Smooth muscle cell of the pulmonary artery (primary cell): ENCODE results near the gene STUB1. TPM values are rescaled to one million over a fixed set of nuclear protein-coding genes. Genes with fewer than 3 reads are reported as not detected.

Experiments used
- total RNA-seq: library from RNA; depleted of rRNA; stranded (reverse); fragments of >200 nt; gene quantifications from 2 replicates; pipeline ENCODE4 v1.2.3, GENCODE V29; 2014

The STUB1 gene
- 73.9 and 106 TPM in 2 replicates for total RNA-seq

DNA sequence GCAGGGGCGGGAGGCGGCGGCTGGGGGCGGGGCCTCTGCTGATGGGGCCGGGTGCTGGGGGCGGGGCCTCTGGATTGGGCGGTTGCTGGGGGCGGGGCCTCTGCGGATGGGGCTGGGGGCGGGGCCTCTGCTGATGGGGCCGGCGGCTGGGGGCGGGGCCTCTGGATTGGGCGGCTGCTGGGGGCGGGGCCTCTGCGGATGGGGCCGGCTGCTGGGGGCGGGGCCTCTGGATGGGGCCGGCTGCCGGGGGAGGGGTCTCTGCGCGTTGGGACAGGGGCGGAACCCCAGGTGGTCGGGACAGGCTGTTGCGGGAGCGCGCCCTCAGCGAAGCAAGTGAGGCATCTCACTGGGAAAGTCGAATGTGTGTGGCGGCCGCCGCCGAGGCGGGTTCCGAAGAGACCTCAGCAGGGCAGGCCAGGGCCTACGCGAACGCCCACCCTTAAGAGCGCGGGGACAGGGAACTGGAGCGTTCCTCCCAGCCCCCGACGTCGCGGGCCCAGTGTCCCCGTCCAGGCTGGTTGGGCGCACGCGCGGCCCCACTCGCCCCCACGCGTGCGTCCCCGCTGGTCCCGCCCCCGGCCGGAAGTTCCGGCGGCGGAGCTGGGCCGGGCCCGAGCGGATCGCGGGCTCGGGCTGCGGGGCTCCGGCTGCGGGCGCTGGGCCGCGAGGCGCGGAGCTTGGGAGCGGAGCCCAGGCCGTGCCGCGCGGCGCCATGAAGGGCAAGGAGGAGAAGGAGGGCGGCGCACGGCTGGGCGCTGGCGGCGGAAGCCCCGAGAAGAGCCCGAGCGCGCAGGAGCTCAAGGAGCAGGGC, at the start of gene STUB1:
TSS of gene STUB1 (plus strand) at position 597 of the 811 bp plus-strand sequence. CDS start at position 713, 116 bp downstream.

DNA sequence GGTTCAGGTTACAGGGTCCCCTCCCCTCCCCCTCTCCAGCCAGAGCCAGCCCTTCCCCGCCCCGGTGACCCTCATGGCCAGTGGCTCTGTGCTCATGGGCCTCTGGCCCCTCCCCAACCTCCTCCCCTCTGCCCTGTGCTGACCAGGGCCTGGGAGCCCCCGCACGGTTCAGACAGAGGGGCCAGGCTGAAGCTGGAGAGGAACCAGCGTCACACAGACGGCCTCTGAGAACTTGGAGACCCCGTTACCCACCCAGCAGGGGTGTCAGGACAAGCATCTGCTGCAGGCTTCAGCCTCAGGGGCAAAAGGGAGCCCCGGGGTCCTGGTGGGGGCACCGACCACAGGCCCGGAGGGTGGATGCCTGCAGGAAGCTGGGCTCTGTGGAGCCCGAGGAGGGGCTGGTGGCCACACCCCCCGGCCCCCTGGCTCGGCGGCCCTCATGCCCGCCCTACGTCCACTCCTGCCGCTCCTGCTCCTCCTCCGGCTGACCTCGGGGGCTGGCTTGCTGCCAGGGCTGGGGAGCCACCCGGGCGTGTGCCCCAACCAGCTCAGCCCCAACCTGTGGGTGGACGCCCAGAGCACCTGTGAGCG, 49.3 kb upstream of the STUB1 start, which contains the start of gene WFIKKN1:
TSS of gene WFIKKN1 (plus strand) at position 171 of the 591 bp plus-strand sequence. CDS start at position 440, 269 bp downstream.

DNA sequence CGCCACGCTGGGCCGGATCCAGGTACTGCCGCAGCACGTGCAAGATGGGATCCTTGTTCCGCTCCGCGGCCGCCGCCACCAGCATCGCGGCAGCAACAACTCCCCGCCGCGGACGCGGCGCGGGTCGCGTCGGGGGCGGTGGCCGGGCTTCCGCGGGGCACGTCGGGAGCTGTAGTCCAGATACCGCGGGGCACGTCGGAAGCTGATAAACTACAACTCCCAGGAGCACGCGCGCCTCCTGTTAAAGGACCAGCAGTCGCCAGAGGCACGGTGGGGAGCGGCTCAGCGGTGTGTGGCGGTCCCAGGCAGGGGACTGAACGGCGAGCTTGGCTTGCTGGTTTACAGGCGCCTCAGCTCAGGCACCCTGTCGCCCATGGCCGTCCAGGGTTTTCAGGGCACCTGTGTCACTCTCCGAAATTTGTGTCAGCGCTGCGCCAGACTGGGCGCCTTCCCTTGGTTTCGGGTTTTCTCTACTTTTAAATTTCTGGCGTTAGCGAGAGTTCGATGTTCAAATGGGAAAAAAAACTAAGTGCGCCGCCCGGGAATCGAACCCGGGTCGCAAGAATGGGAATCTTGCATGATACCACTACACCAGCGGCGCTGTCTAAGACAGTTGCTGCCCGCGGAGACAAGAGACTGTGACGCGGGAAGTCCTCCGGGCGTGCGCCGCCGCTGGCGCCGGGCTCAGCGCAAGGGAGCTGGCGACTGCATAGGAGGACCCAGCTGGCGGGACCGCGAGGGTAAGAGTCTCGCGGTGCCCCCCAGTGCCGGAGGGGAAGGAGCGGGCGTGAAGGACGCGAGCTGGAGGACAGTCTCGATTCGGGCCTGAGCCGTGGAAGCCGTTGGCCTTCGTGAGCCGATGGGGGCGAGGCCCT, 43.8 kb upstream of the STUB1 start, which contains the start of gene METTL26:
TSS of gene METTL26 (minus strand) at position 100 of the 875 bp plus-strand sequence. CDS start at position 85, 15 bp downstream.

DNA sequence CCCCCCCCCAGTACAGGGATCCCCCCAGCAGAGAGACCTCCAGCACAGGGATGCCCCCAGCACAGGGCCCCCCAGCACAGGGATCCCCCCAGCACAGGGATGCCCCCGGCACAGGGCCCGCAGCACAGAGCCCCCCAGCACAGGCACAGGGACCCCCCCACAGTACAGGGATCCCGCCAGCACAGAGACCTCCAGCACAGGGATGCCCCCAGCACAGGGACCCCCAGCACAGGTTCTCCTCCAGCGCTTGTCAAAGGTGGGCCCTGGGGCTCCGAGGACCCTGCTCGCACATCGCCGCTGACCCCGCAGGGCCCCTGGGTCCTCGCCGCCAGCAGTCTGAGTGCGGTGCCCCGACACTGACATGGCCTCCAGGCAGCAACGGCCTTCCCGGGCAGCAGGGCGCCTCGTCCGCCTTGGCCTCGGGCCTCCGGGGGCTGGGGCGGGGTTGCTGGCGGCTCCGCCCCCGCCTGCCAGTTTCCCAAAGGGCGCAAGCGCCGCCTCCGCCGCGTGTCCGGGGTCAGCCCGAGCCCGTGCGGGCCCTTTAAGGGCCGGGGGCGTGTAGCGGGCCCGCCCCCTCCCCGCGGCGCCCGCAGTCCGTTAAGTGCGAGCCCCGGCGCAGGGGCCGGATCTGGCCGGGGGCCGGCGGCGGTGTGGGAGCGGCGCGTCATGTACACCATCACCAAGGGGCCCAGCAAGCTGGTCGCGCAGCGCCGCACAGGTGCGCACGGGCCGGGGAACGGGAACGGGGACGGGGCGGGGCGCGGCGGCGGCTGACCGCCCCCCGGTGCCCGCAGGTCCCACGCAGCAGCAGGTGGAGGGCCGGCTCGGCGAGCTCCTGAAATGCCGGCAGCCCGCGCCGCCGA, 38.7 kb upstream of the STUB1 start, which contains the start of gene MCRIP2:
TSS of gene MCRIP2 (plus strand) at position 503 of the 863 bp plus-strand sequence. CDS start at position 667, 164 bp downstream.

DNA sequence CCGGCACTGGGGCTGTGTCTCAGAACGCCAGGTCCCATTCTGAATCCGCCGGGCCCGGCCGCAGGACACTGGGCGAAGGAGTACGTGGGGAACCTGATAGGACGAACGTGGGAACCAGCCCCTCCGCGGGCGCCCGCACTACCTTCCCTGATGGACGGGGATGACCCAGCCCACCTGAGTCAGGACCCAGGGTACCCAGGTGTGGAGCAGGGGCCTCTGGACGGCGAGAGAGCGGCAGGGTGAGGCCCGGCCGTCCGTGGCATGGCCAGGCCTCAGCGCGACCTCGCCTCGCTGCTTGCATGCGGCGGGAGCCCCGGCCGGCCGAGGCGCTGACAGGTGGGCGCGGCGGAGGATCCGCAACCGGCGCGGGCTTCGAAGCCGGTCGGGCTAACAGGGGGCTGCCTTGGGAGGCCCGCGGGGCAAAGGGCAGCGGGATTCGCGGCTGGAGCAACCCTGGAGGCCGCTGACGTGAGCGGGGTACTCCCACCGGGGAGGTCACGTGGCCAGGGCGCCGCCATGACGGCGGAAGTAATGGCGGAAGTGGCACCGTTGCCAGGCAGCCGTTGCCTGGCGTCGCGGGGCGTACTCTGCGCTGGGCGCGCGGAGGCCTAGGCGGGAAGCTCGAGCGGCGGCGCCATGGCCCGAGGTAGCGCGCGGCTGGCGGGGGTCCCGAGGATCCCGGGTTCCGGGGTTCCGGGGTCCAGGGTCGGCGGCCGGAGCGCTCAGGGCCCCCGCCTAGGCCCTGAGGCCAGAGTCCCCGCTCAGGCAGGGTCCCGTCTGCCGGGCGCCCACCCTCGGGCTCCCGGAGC, 31.2 kb upstream of the STUB1 start, which contains the start of gene WDR90:
TSS of gene WDR90 (plus strand) at position 585 of the 809 bp plus-strand sequence. CDS start at position 637, 52 bp downstream.

DNA sequence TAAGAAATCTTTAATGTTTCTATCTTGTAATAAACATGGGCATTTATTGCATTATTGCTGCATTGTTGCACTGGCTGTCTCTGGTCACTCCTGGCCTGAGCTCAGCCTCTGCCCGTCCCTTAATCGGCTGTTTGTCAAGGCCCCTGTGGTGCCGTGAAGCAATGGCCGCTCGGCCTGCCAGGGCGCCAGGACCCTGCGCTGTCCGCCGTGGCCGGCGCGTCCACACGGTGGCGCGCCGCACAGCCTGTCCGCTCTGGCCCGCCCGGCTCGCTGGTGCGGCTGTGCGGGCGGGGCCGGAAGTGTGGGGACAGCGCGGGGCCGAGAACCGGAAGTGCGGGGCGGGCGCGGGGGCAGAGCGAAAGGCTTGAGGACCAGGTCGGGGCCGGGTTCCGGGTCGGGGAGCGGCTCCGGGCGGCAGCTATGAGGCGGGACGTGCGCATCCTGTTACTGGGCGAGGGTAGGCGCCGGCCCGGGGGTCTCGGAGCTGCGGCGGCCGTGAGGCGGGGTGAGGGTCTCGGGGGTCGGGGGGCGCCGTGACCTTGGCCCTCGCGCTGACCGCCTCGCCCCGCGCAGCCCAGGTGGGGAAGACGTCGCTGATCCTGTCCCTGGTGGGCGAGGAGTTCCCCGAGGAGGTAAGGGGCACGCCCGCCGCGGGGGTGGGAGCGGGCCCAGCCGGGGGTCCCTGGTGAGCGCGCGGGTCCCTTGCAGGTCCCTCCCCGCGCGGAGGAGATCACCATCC, 12.3 kb upstream of the STUB1 start, which contains the start of gene RHOT2:
TSS of gene RHOT2 (plus strand) at position 353 of the 739 bp plus-strand sequence. CDS start at position 421, 68 bp downstream.

DNA sequence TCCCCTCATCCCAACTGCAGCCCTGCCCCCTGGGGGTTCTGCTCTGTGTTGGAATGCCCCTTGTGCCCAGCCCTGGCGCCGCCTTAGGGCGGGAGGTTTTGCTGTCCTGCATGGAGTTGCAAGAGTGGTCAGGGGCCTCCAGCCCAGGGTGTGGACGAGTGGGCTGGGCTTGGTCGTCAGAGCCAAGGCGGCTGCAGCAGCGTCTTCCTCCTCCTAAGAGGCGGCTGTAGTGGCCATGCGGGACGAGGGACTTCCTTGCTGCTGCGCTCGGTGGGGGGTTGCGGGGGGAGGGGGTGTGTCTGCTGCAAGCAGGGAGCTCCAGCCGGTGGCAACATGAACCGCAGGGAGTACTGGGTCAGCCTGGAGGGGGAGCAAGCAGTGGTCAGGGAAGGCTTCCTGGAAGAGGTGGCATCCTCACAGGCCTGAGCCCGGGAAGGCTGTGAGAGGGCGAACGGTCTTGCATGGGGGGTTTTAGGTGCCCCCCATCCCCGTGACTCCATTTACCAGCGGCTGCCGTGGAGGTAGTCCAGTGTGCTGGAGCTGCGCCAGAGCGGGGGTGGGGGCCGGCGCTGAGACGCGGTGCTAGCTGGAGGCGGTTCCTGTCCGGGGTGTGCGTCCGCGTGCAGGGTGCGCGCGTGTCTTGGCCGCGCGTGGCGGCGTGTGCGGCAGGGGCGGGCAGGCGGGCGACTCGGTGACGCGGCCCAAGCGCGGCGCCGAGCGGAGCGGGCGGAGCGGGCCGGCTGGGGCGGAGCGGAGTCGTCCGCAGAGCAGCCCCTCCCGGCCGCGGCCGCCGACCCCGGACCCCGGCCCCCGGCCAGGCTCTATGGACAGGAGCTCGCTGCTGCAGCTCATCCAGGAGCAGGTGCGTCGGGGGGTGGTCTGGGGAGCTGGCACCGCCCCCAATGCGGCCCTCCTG, 5.0 kb upstream of the STUB1 start, which contains the start of gene RHBDL1:
TSS of gene RHBDL1 (plus strand) at position 704 of the 916 bp plus-strand sequence. CDS start at position 824, 120 bp downstream.

DNA sequence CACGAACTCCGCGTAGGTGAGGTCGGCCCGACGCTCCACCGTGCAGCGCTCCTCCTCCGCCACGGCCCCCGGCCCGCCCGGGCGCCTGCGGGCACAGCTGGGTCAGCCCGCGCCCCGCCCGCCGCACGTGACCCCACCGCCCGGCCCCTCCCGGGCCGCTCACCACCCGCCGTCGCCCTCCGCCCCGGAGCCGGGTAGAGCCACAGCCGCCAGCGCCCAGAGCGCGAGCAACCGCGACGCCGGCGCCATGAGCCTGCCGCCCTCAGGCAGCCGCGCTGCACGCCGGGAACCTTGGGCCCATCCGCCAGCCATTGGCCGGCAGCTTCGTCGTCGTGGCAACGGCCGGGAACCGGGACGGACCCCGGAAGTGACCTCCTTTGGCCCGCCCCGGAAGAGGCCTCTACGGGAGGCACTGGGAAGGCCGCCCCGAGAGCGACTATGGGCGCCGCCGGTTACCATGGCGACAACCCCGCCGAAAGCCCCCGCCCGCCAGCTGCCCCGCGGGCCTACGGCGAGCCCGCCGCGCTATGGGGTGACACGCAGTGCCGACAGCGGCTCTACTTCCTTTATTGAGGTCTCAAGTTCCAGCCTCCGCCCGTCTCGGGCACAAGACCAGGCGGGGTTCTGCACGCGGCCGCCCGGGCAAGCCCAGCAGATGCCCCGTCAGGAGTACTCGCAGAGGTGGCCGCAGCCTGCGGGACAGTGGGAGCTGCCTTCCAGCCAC, 4.0 kb downstream of the STUB1 start, which contains the start of gene JMJD8:
TSS of gene JMJD8 (minus strand) at position 264 of the 724 bp plus-strand sequence. CDS start at position 249, 15 bp downstream.

DNA sequence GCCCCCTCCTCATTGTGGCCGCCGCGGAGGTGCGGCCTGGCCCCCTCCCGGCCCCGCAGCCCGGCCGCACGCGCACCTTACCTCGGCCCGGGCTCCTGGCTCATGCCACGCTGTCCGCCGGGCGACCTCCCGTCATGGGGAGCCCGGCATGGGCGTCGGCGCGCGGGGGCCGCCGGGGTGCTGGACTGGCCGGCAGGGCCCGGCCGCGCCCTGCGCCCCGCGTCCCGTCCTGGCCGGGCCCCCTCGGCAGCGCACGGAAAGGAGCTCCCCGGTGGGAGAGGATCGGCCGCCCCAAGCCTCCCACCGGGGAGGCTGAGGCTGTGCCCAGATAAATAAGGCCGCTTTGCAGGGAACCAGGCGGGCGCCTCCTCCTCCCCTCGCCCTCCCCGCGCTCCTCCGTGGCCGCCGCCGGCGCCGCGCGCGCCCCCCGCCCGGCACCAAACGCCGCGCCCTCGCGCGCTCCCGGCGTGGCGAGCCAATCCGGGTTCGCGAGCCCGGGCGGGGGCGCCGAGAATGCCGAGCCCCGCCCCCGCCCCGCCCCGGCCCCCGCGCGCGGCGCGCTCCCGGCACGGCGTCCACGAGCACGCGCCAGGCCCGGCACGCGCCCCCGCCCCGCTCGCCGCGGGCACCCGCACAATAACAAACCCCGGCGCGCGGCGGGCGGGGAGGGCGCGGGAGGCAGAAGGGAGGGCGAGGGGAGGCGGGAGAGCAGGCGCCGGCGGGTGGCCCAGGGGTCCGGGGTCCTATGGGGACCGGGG, 25.4 kb downstream of the STUB1 start, which contains the start of gene FBXL16:
TSS of gene FBXL16 (minus strand) at position 371 of the 758 bp plus-strand sequence. CDS start 8,396 bp downstream, outside the sequence.

DNA sequence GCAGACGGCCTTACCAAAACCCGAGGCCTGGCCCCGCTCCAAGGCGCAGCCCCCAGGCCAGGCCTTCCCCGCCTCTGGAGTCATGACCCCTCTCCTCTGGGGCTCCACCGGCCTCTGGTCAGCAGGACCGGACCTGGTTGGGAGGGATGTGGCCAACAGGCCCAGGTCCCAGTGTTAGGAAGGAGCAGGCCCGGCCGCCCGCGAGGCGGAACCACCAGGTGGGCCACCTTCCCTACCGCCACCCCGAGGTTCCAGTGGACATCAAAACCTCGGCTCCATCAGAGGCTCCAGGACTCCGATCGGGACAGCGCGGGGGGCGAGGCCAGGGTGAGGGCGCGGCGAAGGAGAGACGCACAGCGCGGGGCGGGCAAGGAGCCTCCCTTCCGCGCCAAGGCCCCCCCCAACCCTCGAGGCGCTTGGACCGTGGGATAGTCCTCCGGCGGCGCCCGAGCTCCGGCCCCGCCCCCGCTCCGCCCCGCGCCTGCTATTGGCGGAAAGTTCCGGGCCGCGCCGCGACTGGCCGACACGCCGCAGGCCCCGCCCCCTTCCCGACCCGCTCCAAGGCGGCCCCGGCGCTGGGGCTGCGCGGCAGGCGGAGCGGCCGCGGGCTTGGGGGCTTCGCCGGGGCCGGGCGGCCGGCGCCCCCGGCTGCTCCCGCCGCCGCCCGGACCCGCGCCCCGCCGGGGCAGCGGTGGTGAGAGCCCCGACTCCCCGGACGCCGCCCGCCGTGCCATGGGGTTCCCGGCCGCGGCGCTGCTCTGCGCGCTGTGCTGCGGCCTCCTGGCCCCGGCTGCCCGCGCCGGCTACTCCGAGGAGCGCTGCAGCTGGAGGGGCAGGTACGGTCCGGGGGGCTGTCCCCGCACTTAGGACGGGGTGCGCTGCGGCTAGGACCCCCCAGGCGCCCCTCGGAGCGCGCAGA, 34.6 kb downstream of the STUB1 start, which contains the start of gene METRN:
TSS of gene METRN (plus strand) at position 561 of the 919 bp plus-strand sequence. CDS start at position 733, 172 bp downstream.

DNA sequence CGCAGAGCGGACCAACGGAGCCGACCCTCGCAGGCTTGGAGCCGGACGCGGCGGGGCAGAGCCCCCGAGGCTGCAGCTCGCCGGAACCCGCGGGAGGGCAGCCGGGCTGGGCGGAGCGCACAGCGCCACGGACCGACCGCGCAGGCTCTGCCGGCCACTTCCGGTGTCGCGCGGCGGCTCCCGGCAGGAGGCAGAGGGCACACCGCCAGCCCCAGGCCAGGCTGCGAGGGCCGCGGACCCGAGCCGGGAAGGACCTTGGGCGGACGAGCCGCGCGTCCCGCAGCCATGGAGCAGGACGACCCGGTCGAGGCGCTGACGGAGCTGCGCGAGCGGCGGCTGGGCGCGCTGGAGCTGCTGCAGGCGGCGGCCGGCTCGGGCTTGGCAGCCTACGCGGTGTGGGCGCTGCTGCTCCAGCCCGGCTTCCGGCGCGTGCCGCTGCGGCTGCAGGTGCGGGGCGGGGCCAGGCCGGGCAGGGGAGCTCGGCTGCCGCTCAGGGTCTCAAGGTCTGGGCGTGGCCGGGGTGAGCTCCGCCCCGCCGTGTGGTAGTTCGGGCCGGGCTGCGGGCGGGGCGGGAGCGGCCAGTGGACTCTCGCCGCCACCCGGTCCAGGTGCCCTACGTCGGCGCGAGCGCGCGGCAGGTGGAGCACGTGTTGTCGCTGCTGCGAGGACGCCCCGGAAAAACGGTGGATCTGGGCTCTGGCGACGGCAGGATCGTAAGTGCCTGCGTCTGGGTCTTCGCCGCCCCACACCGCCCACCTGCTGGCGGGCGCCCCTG, 41.0 kb downstream of the STUB1 start, which contains the start of gene ANTKMT:
TSS of gene ANTKMT (plus strand) at position 157 of the 775 bp plus-strand sequence. CDS start at position 286, 129 bp downstream.

DNA sequence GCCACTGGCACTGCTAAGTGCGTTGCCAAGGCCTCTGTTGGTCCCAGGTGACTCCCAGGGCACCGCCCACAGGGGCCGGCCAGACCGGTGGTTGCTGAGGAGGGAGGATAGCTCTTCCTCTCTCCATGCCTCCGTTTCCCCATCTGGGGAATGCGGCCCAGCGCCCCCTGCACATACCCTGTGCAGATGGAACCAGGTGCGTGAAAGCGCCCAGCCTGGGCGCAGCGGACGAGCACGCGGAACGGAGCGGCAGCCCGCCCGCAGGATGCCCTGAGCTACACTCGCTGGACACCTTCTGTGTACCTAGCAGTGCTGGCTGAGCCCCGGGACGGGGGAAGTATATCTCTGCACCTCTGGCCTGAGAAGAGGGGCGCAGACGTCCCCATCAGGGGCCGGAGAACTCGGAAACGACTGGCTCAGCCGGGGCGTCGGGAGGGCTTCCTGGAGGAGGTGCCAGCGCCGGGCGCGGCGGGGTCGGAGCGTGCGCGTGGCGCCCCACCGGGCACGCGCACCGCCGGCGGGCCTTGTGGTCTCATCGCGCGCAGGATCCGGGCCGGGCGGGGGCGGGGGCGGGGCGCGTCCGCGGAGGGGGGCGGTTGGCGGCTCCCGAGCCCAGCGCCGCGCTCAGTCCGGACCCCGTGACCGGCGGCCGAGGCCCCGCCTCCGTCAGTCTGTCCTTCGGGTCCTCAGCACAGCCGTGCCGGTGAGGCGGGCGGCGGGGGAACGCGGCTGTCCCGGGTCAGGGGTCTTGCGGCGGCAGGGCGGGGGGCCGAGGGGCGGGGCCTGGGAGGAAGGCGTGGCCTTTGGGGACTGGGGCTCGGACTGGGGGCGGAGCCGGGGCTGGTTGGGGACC, 46.5 kb downstream of the STUB1 start, which contains the start of the genes CCDC78 and HAGHL:
TSS of gene CCDC78 (minus strand) at position 6 of the 853 bp plus-strand sequence. CDS start 76 bp downstream, outside the sequence.
TSS of gene HAGHL (plus strand) at position 669 of the 853 bp plus-strand sequence. CDS start 404 bp downstream, outside the sequence.

